HG02943 (cell line): ENCODE measurements around the gene EPHB1.
"Not testable (repeated sequence)": the region's sequence is repeated elsewhere in the genome, so short reads cannot be mapped to it uniquely, and the experiment has no call there.

Experiments
- ATAC-seq: cut with Tn5 transposase; IDR thresholded peaks from one replicate; pipeline ENCODE4 v1.9.1; 2021; ENCODE audit warnings: mild to moderate bottlenecking, low read depth, moderate library complexity; ENCODE audit not compliant: unreplicated experiment

The EPHB1 gene

GRCh38 chr3:135218782-135219181 is 423.7 kb downstream of the EPHB1 start:
- no peak for ATAC-seq

GRCh38 chr3:135224815-135225362 is 429.8 kb downstream of the EPHB1 start:
- no peak for ATAC-seq

DNA sequence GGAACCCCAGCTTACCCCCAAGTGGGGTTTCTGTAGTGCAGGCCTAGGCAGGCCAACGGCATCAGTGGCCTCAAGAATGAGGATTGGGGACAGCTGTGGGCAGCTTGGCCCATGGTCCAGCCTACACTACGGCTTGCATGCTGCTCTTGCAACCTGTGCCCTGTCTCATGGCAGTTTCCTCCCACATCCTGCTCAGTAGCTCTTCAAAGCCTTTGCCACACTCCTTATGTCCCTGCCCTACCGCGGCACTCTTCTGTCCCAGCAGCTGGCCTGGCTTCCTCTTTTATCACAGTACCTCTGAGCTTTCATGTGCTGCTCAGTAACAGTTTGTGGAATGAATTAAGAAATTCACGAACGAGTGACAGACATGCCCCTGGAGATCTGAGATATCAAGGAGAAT is 431.0 kb downstream of the EPHB1 start:
- ATAC-seq: peak; percentile 69

GRCh38 chr3:135228201-135228600 is 433.1 kb downstream of the EPHB1 start:
- ATAC-seq: no peak

DNA sequence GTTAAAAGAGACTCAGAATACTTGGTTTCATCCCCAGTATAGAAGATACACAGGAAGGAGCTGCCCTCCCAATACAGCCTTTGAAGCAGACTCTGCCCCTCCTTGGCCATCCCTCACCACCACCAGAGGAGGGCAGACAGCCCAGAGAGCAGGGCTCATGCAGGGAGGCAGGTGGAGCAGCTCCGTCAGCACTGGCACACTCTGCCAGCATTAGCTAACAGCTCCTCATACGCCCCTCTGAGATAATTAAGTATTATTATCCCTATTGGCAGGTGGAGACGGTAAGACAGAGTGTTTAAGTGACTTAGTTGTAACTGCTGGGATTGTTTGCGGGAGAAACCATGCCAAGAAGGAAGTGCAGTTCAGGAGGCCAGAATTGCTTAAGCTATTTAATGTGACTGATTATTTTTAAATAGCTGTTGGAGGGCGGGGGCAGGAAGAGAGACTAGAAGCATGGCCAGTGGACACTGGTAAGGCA is 434.0 kb downstream of the EPHB1 start:
- ATAC-seq: no peak

- ATAC-seq: no peak
These were observed 436.7 kb downstream of the EPHB1 start for GRCh38 chr3:135231737-135232136.

- ATAC-seq: no peak
These were observed 437.2 kb downstream of the EPHB1 start for GRCh38 chr3:135232226-135232625.

- not testable (repeated sequence) for ATAC-seq
These were observed 438.4 kb downstream of the EPHB1 start for GRCh38 chr3:135233476-135233875.

- no peak for ATAC-seq
These were observed 440.5 kb downstream of the EPHB1 start for GRCh38 chr3:135235541-135235940.

DNA sequence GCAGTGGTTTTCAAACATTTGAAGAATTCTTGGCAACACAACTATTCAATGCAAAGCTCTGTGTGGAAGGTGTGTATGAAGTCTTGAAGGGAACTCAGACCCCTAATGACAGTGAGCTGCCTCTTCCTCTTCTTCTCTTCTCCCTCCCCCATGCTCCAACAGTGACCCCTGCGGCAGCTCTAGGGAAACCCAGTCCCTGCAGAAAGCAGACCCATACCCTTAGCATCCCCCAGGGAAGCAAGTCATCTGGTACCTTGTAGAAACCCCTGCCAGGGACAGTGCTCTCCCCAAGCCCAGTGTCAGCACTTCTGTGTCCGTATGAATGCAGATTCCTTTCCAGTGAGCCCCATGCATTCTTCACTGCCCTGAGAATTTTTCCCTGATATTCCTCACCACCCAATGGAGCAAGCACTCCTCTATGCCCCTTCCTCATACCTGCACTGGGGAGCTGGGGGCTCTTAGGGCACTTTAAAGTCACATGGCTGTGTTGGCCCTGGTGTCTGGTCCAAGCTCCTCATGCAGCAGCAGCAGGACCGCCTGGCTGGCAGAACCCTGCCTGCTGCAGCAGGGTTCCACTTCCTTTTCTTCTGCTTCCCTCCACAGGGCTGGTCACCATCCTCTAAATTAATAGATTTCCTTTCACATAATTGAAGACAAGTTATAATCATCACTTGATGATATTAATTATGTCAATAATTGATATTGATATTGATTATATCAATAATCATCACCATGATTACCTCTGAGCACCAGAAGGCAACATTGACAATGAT is 442.5 kb downstream of the EPHB1 start:
- ATAC-seq: no peak

DNA sequence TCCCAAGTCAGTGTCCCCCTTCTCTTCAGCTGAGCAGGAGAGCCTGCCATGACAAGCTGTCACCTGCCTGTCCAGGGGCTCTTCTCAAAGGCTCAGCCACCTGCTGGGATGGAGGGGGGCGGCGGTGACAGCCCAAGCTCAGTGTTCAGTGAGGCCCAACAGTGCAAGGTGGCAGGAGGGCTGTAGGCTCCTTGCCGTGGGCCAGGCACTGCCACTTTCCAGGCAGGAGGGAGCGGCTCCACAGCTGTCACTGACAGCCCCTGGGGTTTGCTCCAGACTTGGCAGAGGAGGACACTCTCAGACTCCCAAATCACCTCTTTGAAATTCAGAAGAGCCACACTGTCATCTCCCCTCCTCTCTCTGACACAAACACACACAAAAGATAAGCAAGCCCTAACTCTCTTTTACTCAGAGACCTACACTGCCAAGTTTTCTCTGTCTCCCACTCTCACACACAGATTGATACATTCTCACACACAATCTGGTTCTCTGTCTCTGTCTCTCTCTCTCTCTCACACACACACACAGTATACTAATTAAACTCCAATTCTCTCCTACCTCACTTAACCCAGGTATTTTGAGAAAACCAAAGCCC is 443.3 kb downstream of the EPHB1 start:
- ATAC-seq: no peak

DNA sequence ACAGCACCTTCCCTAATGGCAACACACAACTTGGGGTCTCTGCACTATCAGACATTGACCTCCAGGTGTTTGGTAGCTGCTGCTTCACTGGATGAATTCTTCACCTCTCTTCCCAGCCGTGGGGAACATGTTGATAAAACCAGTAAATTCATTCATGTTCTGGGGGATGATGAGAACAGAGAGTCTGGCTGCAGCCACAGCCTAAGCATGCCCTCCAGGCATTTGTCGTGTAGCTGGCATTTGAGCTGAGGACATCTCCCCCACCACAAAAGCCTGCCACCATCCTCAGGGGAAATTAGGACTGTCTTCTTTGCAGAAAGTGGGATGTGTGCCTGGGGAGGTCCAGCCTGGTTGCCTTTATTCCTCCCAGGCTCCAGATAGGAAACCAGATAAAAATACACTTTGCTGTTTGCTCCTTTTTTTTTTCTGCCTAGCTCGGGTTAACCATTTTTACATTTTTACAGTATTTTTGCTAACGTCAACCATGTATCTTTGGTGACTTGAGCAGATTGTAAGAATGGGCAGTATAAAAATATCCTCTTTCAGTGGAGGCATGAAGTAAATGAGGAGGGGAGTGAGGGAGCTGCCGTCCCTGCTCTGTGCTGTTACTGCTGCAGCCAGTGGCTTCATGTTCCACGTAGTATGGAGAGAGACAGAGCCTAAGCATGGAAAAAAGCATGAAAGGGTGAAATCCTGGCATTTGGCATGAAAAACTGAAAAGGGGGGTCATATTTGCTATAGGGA is 444.0 kb downstream of the EPHB1 start:
- ATAC-seq: no peak

- ATAC-seq: no peak
These were observed 444.5 kb downstream of the EPHB1 start for GRCh38 chr3:135239615-135239884.

GRCh38 chr3:135240426-135240825 is 445.4 kb downstream of the EPHB1 start:
- no peak for ATAC-seq

GRCh38 chr3:135242285-135242684 is 447.2 kb downstream of the EPHB1 start:
- ATAC-seq: no peak

DNA sequence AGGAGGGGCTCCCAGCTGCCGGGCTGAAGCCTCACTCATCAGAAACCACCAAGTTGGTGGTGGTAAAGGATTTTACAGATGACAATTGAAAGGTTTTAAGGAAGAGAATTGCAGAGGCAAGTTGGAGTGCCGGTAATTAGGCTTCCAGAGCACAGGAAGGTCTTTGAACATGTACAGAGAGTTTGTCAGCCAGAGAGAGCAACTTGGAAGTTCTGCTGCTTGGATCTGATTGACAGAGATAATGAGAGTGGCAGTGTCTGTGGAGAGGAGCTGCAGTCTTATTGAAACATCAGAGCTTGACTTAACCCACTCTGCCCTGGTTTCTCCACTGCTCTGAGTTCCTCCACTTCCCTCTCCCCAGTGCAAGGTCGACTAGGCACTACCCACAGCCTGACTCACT is 448.6 kb downstream of the EPHB1 start:
- ATAC-seq: no peak

- no peak for ATAC-seq
These were observed 451.0 kb downstream of the EPHB1 start for GRCh38 chr3:135246027-135246426.

- no peak for ATAC-seq
These were observed 453.2 kb downstream of the EPHB1 start for GRCh38 chr3:135248213-135248612.

DNA sequence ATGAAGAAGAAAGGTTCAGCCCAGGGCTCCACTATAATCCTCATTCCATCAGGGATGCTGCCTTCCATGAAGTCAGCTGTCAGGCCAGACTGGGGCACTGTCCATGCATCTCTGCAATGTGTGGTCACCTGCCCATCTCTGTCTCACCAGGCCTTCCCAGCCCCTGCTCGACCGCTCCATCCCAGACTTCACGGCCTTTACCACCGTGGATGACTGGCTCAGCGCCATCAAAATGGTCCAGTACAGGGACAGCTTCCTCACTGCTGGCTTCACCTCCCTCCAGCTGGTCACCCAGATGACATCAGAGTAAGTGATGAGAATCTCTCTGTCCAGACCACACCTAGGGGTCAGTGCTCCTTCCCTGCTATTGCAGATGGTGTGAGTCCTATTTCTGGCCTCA is 454.1 kb downstream of the EPHB1 start:
- ATAC-seq: no peak

- ATAC-seq: no peak
These were observed 463.9 kb downstream of the EPHB1 start for GRCh38 chr3:135258916-135259315.

DNA sequence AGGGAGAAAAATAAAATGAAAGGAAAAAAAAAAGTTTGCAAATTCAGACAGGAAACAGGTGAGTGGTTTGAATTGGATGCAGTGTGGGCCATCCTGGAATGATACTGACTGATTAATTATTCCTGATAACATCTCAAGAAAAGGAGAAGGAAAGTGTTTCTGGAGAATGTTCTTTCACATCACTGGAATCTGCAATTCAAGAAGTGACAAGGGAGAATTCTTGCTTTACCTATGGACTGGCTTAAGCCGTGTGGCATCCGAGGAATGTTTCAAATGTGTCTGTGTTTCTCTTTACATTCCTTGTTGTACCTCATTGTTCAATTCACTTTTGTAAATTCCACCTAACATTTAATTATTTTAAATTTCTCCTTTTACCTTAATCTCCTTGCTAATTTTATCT is 465.0 kb downstream of the EPHB1 start:
- ATAC-seq: no peak
